ENCODE measurements around the gene UNC5B. TPM values are rescaled to one million over a fixed set of nuclear protein-coding genes. Genes with fewer than 3 reads are reported as not detected.

UNC5B gene
- total RNA-seq, 1 experiment from 2014 or later: 49.6 TPM

- TF ChIP-seq ZMAT4 (CRISPR knock-in tag; IDR thresholded peaks at IDR 0.05) (no peak), E2F1 (CRISPR knock-in tag; IDR thresholded peaks at IDR 0.05) (no peak), ZNF512 (CRISPR knock-in tag; IDR thresholded peaks at IDR 0.05; ENCODE audit: borderline replicate concordance) (no peak), SMAD3 (CRISPR knock-in tag; IDR thresholded peaks at IDR 0.05; ENCODE audit: borderline replicate concordance) (no peak), ATF3 (CRISPR knock-in tag; conservative IDR thresholded peaks at IDR 0.05) (no peak), E2F4 (CRISPR knock-in tag; IDR thresholded peaks at IDR 0.05; ENCODE audit: borderline replicate concordance, low read depth) (no peak), IRF2 (CRISPR knock-in tag; IDR thresholded peaks at IDR 0.05; ENCODE audit: borderline replicate concordance, low read depth) (0 out of 2 replicates have a peak, but pooled peaks have one; percentile 31), MAX (CRISPR knock-in tag; IDR thresholded peaks at IDR 0.05) (no peak; the same call in 1 of the 2 replicates), TP53 (CRISPR knock-in tag; IDR thresholded peaks at IDR 0.05) (peak; percentile 91), ATF2 (CRISPR knock-in tag; IDR thresholded peaks at IDR 0.05; ENCODE audit: borderline replicate concordance, low read depth) (no peak), FOXJ3 (CRISPR knock-in tag; IDR thresholded peaks at IDR 0.05; ENCODE audit: borderline replicate concordance) (no peak), SP1 (CRISPR knock-in tag; conservative IDR thresholded peaks at IDR 0.05) (peak; percentile 95), ZNF121 (CRISPR knock-in tag; IDR thresholded peaks at IDR 0.05) (no peak), EMX1 (CRISPR knock-in tag; IDR thresholded peaks at IDR 0.05) (no peak), ATF1 (CRISPR knock-in tag; IDR thresholded peaks at IDR 0.05) (no peak)
These were observed at the start of gene UNC5B (continued) for GRCh38 chr10:71212318-71213126.

- peaks cover 27% of the 10 kb centered on the region for H3K4me1 Mint-ChIP-seq
- DNase-seq (ENCODE audit: low spot score) (no peak), ATAC-seq (no peak)
- no peaks in the 10 kb centered on the region for H3K9me3 Mint-ChIP-seq
- H3K27ac Mint-ChIP-seq: no peak overlapping the region
- ChIA-PET POLR2A (no interaction called here), CTCF (no interaction called here)
- H3K36me3 Mint-ChIP-seq: no peaks in the 10 kb centered on the region
- H3K27me3 Mint-ChIP-seq (ENCODE audit: low read depth): peaks cover 14% of the 10 kb centered on the region
- no peak overlapping the region for H3K4me3 Mint-ChIP-seq
- no peak for TF ChIP-seq ZBTB43 (CRISPR knock-in tag; IDR thresholded peaks at IDR 0.05)
- TF ChIP-seq RORB (CRISPR knock-in tag; IDR thresholded peaks at IDR 0.05): no peak
- no peak for TF ChIP-seq TEAD4 (CRISPR knock-in tag; IDR thresholded peaks at IDR 0.05)
- no peak for TF ChIP-seq TEAD1 (CRISPR knock-in tag; IDR thresholded peaks at IDR 0.05)
- TF ChIP-seq NR2C2 (CRISPR knock-in tag; IDR thresholded peaks at IDR 0.05): no peak
- TF ChIP-seq NFATC4 (CRISPR knock-in tag; IDR thresholded peaks at IDR 0.05): no peak
- TF ChIP-seq FOXK1 (CRISPR knock-in tag; IDR thresholded peaks at IDR 0.05): no peak
- TF ChIP-seq ZSCAN18 (CRISPR knock-in tag; IDR thresholded peaks at IDR 0.05): no peak
- no peak for TF ChIP-seq USF1 (CRISPR knock-in tag; IDR thresholded peaks at IDR 0.05)
- TF ChIP-seq ATF1 (CRISPR knock-in tag; IDR thresholded peaks at IDR 0.05): no peak
- no peak for TF ChIP-seq CBFB (CRISPR knock-in tag; IDR thresholded peaks at IDR 0.05; ENCODE audit: low read depth)
- no peak for TF ChIP-seq SMAD3 (CRISPR knock-in tag; IDR thresholded peaks at IDR 0.05; ENCODE audit: borderline replicate concordance)
- no peak for TF ChIP-seq EMX1 (CRISPR knock-in tag; IDR thresholded peaks at IDR 0.05)
- no peak for TF ChIP-seq IRF1 (CRISPR knock-in tag; IDR thresholded peaks at IDR 0.05)
These were observed 38.9 kb upstream of the UNC5B start for GRCh38 chr10:71173466-71173865.

Measured in WTC11 (cell line).